Measurements from ENCODE around the gene PLA2G4E. TPM values are rescaled to one million over a fixed set of nuclear protein-coding genes. Genes with fewer than 3 reads are reported as not detected.

PLA2G4E gene
- total RNA-seq, 1 experiment from 2014 or later: not detected

GRCh38 chr15:41967506-41968206 lies 53.2 kb downstream of the PLA2G4E start:
- no peak for TF ChIP-seq CTCF (conservative IDR thresholded peaks at IDR 0.05; ENCODE audit: low read depth, low read length)
- DNase-seq (ENCODE audit: low spot score): peak; percentile 88
- ChIA-PET POLR2A (ENCODE audit: low non-redundant PET) (interaction anchor here (0.7 kb wide), 1 partner anchor 140 kb away, joined by 3 read pairs; the partner anchor contains the start of gene JMJD7), CTCF (no interaction called here)
- Histone ChIP-seq H3K27ac (ENCODE audit: low read depth, low read length, poor library complexity, severe bottlenecking) (peak overlapping the region; percentile 79), H3K9me3 (ENCODE audit: low read depth, low read length, poor library complexity, severe bottlenecking) (no peaks in the 10 kb centered on the region), H3K4me3 (ENCODE audit: low read depth, low read length, poor library complexity, severe bottlenecking) (no peak overlapping the region), H3K27me3 (replicated peaks; ENCODE audit: insufficient read depth, low read depth, low read length, poor library complexity) (no peaks in the 10 kb centered on the region), H3K4me1 (ENCODE audit: insufficient read depth, low read length, poor library complexity, severe bottlenecking) (peaks cover 50% of the 10 kb centered on the region), H3K36me3 (ENCODE audit: insufficient read depth, low read length, poor library complexity, severe bottlenecking) (no peaks in the 10 kb centered on the region)
- intact Hi-C loops (cut with micrococcal nuclease; ENCODE audit: unreplicated experiment): no loop called here
- BruUV-seq (replicated peaks): no TSS peak

GRCh38 chr15:41966920-41967465 lies 53.8 kb downstream of the PLA2G4E start:
- CTCF ChIA-PET: no interaction called here
- no peak for TF ChIP-seq CTCF (conservative IDR thresholded peaks at IDR 0.05; ENCODE audit: low read depth, low read length)
- TF ChIP-seq EZH2 (IDR thresholded peaks at IDR 0.05; ENCODE audit: borderline replicate concordance, low read depth, low read length, poor library complexity, severe bottlenecking): no peak
- POLR2A ChIA-PET (ENCODE audit: low non-redundant PET): no interaction called here

GRCh38 chr15:41966414-41966812 lies 54.4 kb downstream of the PLA2G4E start:
- no TSS peak for BruUV-seq (replicated peaks)
- no peaks in the 10 kb centered on the region for H3K9me3 ChIP-seq (ENCODE audit: low read depth, low read length, poor library complexity, severe bottlenecking)
- intact Hi-C loops (cut with micrococcal nuclease; ENCODE audit: unreplicated experiment): no loop called here
- no peak for TF ChIP-seq EZH2 (IDR thresholded peaks at IDR 0.05; ENCODE audit: borderline replicate concordance, low read depth, low read length, poor library complexity, severe bottlenecking)
- no peak for TF ChIP-seq CTCF (conservative IDR thresholded peaks at IDR 0.05; ENCODE audit: low read depth, low read length)
- H3K4me3 ChIP-seq (ENCODE audit: low read depth, low read length, poor library complexity, severe bottlenecking): no peak overlapping the region
- ChIA-PET CTCF (no interaction called here), POLR2A (ENCODE audit: low non-redundant PET) (no interaction called here)
- no peaks in the 10 kb centered on the region for H3K36me3 ChIP-seq (ENCODE audit: insufficient read depth, low read length, poor library complexity, severe bottlenecking)
- no peaks in the 10 kb centered on the region for H3K27me3 ChIP-seq (replicated peaks; ENCODE audit: insufficient read depth, low read depth, low read length, poor library complexity)
- DNase-seq (ENCODE audit: low spot score): no peak
- peaks cover 50% of the 10 kb centered on the region for H3K4me1 ChIP-seq (ENCODE audit: insufficient read depth, low read length, poor library complexity, severe bottlenecking)
- H3K27ac ChIP-seq (ENCODE audit: low read depth, low read length, poor library complexity, severe bottlenecking): peak overlapping the region; percentile 79

More at GRCh38 chr15:41966920-41967465, 53.8 kb downstream of the PLA2G4E start:
- Histone ChIP-seq H3K36me3 (ENCODE audit: insufficient read depth, low read length, poor library complexity, severe bottlenecking) (no peaks in the 10 kb centered on the region), H3K4me3 (ENCODE audit: low read depth, low read length, poor library complexity, severe bottlenecking) (no peak overlapping the region), H3K27me3 (replicated peaks; ENCODE audit: insufficient read depth, low read depth, low read length, poor library complexity) (no peaks in the 10 kb centered on the region), H3K4me1 (ENCODE audit: insufficient read depth, low read length, poor library complexity, severe bottlenecking) (peaks cover 50% of the 10 kb centered on the region), H3K27ac (ENCODE audit: low read depth, low read length, poor library complexity, severe bottlenecking) (peak overlapping the region; percentile 79), H3K9me3 (ENCODE audit: low read depth, low read length, poor library complexity, severe bottlenecking) (no peaks in the 10 kb centered on the region)
- DNase-seq (ENCODE audit: low spot score): no peak
- intact Hi-C loops (cut with micrococcal nuclease; ENCODE audit: unreplicated experiment): no loop called here
- no TSS peak for BruUV-seq (replicated peaks)
